SK-N-MC (cell line): ENCODE measurements around the gene ADAM8.

ENCODE experiments used
- DNase-seq: peaks from one replicate; pipeline ENCODE4 v3.0.0-alpha.2; 2011; ENCODE audit warnings: low read depth, low spot score
- H3K27ac ChIP-seq: fragments of 200-600 bp; sonication (generic); 2 replicates; pipeline ENCODE4 v1.5.1; 2016; ENCODE audit warnings: mixed run types
- H3K36me3 ChIP-seq: fragments of 200-600 bp; sonication (generic); 2 replicates; pipeline ENCODE4 v1.6.1; 2017; ENCODE audit warnings: antibody characterized with exemption, low read length, mixed read lengths; ENCODE audit not compliant: insufficient read depth
- H3K4me3 ChIP-seq: fragments of 200-600 bp; sonication (generic); 2 replicates; pipeline ENCODE4 v1.5.1; 2016
- H3K9ac ChIP-seq: fragments of 200-600 bp; sonication (generic); 2 replicates; pipeline ENCODE4 v1.8.0; 2017; ENCODE audit warnings: mixed run types, mixed read lengths; ENCODE audit not compliant: insufficient read length
- H3K9me3 ChIP-seq: fragments of 200-600 bp; sonication (generic); 2 replicates; pipeline ENCODE4 v1.6.1; 2017; ENCODE audit warnings: low read depth, mild to moderate bottlenecking, antibody characterized with exemption, low read length, moderate library complexity, mixed read lengths
- EZH2 ChIP-seq: fragments of 200-600 bp; sonication (generic); IDR thresholded peaks from one replicate; pipeline ENCODE4 v1.6.1; 2017; ENCODE audit warnings: antibody characterized with exemption
- FOXP2 ChIP-seq: optimal IDR thresholded peaks from 2 replicates; pipeline ENCODE3; 2011; ENCODE audit warnings: mild to moderate bottlenecking, moderate library complexity; ENCODE audit not compliant: insufficient read depth; ENCODE audit errors: extremely low read length, control extremely low read depth
- POLR2AphosphoS5 ChIP-seq: IDR thresholded peaks from 2 replicates; pipeline ENCODE4 v1.6.1; 2012; ENCODE audit warnings: mild to moderate bottlenecking, low read depth, low read length, borderline replicate concordance

The ADAM8 gene

GRCh38 chr10:133303206-133303605, 26.5 kb upstream of the ADAM8 start:
- Histone ChIP-seq H3K27ac (no peak overlapping the region), H3K36me3 (peaks cover 3% of the 10 kb centered on the region; the same call in 1 of the 2 replicates), H3K9ac (no peak overlapping the region), H3K9me3 (no peaks in the 10 kb centered on the region), H3K4me3 (no peak overlapping the region)
- TF ChIP-seq POLR2AphosphoS5 = no peak
- TF ChIP-seq EZH2 = no peak
- no peak for TF ChIP-seq FOXP2
- DNase-seq = no peak

DNA sequence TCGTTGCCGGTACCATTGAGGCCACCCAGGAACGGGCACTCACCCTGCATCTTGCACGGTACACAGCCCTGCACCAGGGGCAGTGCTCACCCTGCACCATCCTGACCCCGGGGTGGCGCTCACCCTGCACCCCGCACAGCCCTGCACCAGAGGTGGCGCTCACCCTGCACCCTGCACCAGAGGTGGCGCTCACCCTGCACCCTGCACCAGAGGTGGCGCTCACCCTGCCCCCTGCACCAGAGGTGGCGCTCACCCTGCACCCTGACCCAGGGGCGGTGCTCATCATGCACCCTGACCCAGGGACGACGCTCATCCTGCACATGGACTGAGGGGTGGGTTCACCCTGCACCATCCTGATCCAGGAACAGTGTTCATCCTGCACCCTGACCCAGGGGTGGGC, 25.6 kb upstream of the ADAM8 start:
- Histone ChIP-seq H3K4me3 (no peak overlapping the region), H3K9me3 (no peaks in the 10 kb centered on the region), H3K9ac (no peak overlapping the region), H3K36me3 (peaks cover 3% of the 10 kb centered on the region; the same call in 1 of the 2 replicates), H3K27ac (no peak overlapping the region)
- no peak for DNase-seq
- TF ChIP-seq POLR2AphosphoS5 = no peak
- no peak for TF ChIP-seq EZH2
- TF ChIP-seq FOXP2 = no peak

GRCh38 chr10:133299738-133300137, 23.1 kb upstream of the ADAM8 start:
- H3K9ac ChIP-seq = no peak overlapping the region
- H3K4me3 ChIP-seq = no peak overlapping the region
- TF ChIP-seq FOXP2 (no peak), EZH2 (no peak), POLR2AphosphoS5 (no peak)
- no peaks in the 10 kb centered on the region for H3K9me3 ChIP-seq
- H3K36me3 ChIP-seq = peaks cover 3% of the 10 kb centered on the region; the same call in 1 of the 2 replicates
- H3K27ac ChIP-seq = no peak overlapping the region
- no peak for DNase-seq

DNA sequence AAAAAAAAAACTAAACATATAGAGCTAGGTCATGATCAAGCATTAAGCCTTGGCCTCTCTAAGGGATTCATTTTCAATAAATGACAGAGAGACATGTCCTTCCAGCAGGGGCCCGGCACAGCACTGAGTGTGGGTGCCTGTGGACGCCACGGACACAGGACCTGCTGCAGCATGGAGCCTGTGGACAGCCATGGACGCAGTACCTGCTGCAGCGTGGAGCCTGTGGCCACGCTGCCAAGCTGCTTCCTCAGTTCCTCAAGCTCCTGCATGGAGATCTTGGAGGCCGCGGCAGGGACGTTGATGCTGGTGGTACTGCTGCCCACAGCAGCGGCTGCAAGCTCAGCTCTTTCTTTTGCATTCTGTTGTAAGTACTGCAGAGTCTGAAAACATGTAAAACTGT, 22.6 kb upstream of the ADAM8 start:
- Histone ChIP-seq H3K9ac (no peak overlapping the region), H3K36me3 (peaks cover 3% of the 10 kb centered on the region; the same call in 1 of the 2 replicates), H3K4me3 (no peak overlapping the region), H3K9me3 (no peaks in the 10 kb centered on the region), H3K27ac (no peak overlapping the region)
- no peak for DNase-seq
- TF ChIP-seq FOXP2 (no peak), POLR2AphosphoS5 (no peak), EZH2 (no peak)

DNA sequence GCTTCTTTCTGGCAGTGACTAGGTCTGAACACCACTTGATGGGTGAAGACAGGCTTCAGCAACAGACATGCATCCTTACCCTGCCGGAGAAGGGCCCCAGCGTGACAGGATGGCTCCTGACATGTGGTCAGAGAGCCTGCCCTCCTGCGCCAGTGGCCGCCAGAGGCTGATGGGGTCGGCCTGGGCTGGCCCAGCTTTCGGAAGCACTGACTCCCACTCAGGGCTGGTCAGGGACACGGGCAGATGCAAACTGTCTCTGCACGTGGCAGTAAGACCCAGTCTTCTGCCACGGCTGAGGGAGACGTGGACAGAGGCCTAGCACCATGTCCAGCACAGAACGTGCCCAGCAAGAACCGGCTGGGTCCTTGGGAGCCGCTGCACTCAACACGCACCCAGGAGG, 21.8 kb upstream of the ADAM8 start:
- no peak for DNase-seq
- H3K36me3 ChIP-seq = peaks cover 3% of the 10 kb centered on the region; the same call in 1 of the 2 replicates
- TF ChIP-seq EZH2 (no peak), POLR2AphosphoS5 (no peak), FOXP2 (no peak)

DNA sequence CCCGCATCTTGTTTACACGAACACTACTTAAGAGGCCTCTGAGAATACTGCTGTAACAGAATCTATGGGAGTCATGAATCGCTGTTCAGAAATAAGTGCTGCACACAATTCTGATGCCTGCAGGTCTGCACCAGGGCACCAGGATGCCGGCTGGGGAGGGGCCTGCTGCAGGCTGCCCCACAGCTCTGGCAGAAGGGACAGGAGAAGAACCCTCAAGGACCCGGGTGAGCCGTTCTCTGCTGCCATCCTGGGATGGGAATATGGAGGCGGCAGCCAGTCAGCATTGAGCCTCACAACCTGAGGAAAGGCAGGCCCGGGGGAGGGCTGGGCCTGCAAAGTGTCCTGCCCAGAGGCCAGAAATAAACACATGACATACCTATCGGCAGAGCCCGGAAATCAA, 20.8 kb upstream of the ADAM8 start:
- no peak for DNase-seq
- Histone ChIP-seq H3K9me3 (no peaks in the 10 kb centered on the region), H3K27ac (no peak overlapping the region), H3K36me3 (peaks cover 3% of the 10 kb centered on the region; the same call in 1 of the 2 replicates), H3K4me3 (no peak overlapping the region), H3K9ac (no peak overlapping the region)
- no peak for TF ChIP-seq POLR2AphosphoS5
- TF ChIP-seq EZH2 = no peak
- TF ChIP-seq FOXP2 = no peak

More for the DNA sequence above, 21.8 kb upstream of the ADAM8 start:
- Histone ChIP-seq H3K4me3 (no peak overlapping the region), H3K27ac (no peak overlapping the region), H3K9me3 (no peaks in the 10 kb centered on the region), H3K9ac (no peak overlapping the region)

GRCh38 chr10:133295426-133296320, 19.0 kb upstream of the ADAM8 start:
- H3K9me3 ChIP-seq = no peaks in the 10 kb centered on the region
- H3K27ac ChIP-seq = no peak overlapping the region
- H3K9ac ChIP-seq = no peak overlapping the region
- no peak overlapping the region for H3K4me3 ChIP-seq
- no peak for DNase-seq
- peaks cover 3% of the 10 kb centered on the region; the same call in 1 of the 2 replicates for H3K36me3 ChIP-seq
- TF ChIP-seq POLR2AphosphoS5 (no peak), EZH2 (no peak), FOXP2 (no peak)

- no peak overlapping the region for H3K4me3 ChIP-seq
- TF ChIP-seq EZH2 (no peak), FOXP2 (no peak), POLR2AphosphoS5 (no peak)
- H3K27ac ChIP-seq = no peak overlapping the region
- no peak overlapping the region for H3K9ac ChIP-seq
- H3K9me3 ChIP-seq = no peaks in the 10 kb centered on the region
- peaks cover under 1% of the 10 kb centered on the region; the same call in 1 of the 2 replicates for H3K36me3 ChIP-seq
- DNase-seq = no peak
Observed at GRCh38 chr10:133294189-133294588, 17.5 kb upstream of the ADAM8 start.
